SK-N-SH (cell line): ENCODE results near the gene APC2. TPM values are rescaled to one million over a fixed set of nuclear protein-coding genes. Genes with fewer than 3 reads are reported as not detected.

Source experiments
- CTCF ChIA-PET: fragments of 300-600, 350-600 bp; formaldehyde crosslinking; extraction: SDS; loops from one replicate; lab custom pipeline; 2021; lab: Yijun Ruan, JAX
- POLR2A ChIA-PET: fragments of 350-600 bp; sonication (Branson Sonifier 250); formaldehyde crosslinking; extraction: SDS; loops from one replicate; lab custom pipeline; 2020; ENCODE audit warnings: antibody characterized with exemption, inconsistent platforms; lab: Yijun Ruan, JAX
- DNase-seq: peaks from one replicate; pipeline ENCODE4 v3.0.0; 2012
- H2AFZ ChIP-seq: fragments of 200-600 bp; sonication (generic); 2 replicates; pipeline ENCODE4 v1.8.1; 2016; ENCODE audit warnings: antibody characterized with exemption, mild to moderate bottlenecking, low read depth
- H3F3A ChIP-seq: fragments of 200-600 bp; sonication (generic); replicated peaks from 2 replicates; pipeline ENCODE3; 2016; ENCODE audit warnings: antibody characterized with exemption, mild to moderate bottlenecking; ENCODE audit not compliant: insufficient read depth
- H3K27ac ChIP-seq, 2 experiments: fragments of 200-500 bp in 1 of 2; fragments of 200-600 bp in 1 of 2; sonication (Bioruptor generic) in 1 of 2; sonication (generic), shearing (Covaris generic) in 1 of 2; 2 replicates each; pipeline versions ENCODE4 v1.5.1 to v1.6.1; 2014 to 2016; ENCODE audit warnings: low read depth in 2 of 2, inconsistent platforms in 1 of 2, low read length in 1 of 2, mild to moderate bottlenecking in 1 of 2, mixed read lengths in 1 of 2
- H3K27me3 ChIP-seq: fragments of 200-600 bp; sonication (generic), shearing (Covaris generic); 2 replicates; pipeline ENCODE4 v1.6.1; 2016; ENCODE audit warnings: mixed run types; ENCODE audit not compliant: insufficient read depth
- H3K36me3 ChIP-seq, 2 experiments: fragments of 200-500 bp in 1 of 2; fragments of 200-600 bp in 1 of 2; sonication (Bioruptor generic) in 1 of 2; sonication (generic) in 1 of 2; replicated peaks in 1 of 2; 2 replicates each; pipeline versions ENCODE3 to v1.5.1; 2014 to 2016; ENCODE audit warnings: low read length in 1 of 2, mild to moderate bottlenecking in 1 of 2; ENCODE audit not compliant: insufficient read depth in 2 of 2, control insufficient read depth in 1 of 2
- H3K4me1 ChIP-seq, 2 experiments: fragments of 200-500 bp in 1 of 2; fragments of 200-600 bp in 1 of 2; sonication (Bioruptor generic) in 1 of 2; sonication (generic), shearing (Covaris generic) in 1 of 2; 2 replicates each; pipeline versions ENCODE4 v1.5.1 to v1.6.1; 2014 to 2016; ENCODE audit warnings: low read depth in 1 of 2, low read length in 1 of 2, mixed run types in 1 of 2; ENCODE audit not compliant: insufficient read depth in 2 of 2, control insufficient read depth in 1 of 2
- H3K4me2 ChIP-seq: fragments of 200-600 bp; sonication (generic), shearing (Covaris generic); 2 replicates; pipeline ENCODE4 v1.6.1; 2017; ENCODE audit warnings: mixed run types
- H3K4me3 ChIP-seq, 2 experiments: fragments of 200-500 bp in 1 of 2; fragments of 200-600 bp in 1 of 2; sonication (Bioruptor generic) in 1 of 2; sonication (generic), shearing (Covaris generic) in 1 of 2; 2 replicates each; pipeline versions ENCODE4 v1.5.1 to v1.8.1; 2014 to 2016; ENCODE audit warnings: low read depth in 2 of 2, inconsistent platforms in 1 of 2, low read length in 1 of 2, mild to moderate bottlenecking in 1 of 2, mixed read lengths in 1 of 2, moderate library complexity in 1 of 2
- H3K79me2 ChIP-seq: fragments of 200-600 bp; sonication (generic); 2 replicates; pipeline ENCODE4 v1.8.1; 2017; ENCODE audit warnings: mild to moderate bottlenecking; ENCODE audit not compliant: insufficient read depth
- H3K9ac ChIP-seq: fragments of 200-600 bp; sonication (generic); 2 replicates; pipeline ENCODE4 v1.6.1; 2017; ENCODE audit warnings: mixed run types
- H3K9me2 ChIP-seq: fragments of 200-600 bp; sonication (generic); 2 replicates; pipeline ENCODE4 v1.6.1; 2017; ENCODE audit warnings: mixed run types
- H3K9me3 ChIP-seq: fragments of 200-600 bp; sonication (generic); 2 replicates; pipeline ENCODE4 v1.6.1; 2017; ENCODE audit warnings: mixed run types, mild to moderate bottlenecking, moderate library complexity
- H4K20me1 ChIP-seq: fragments of 200-600 bp; sonication (generic); 2 replicates; pipeline ENCODE4 v1.6.1; 2017; ENCODE audit warnings: mild to moderate bottlenecking, mixed run types; ENCODE audit not compliant: insufficient read depth
- EP300 ChIP-seq, 2 experiments: IDR thresholded peaks; 2 replicates each; pipeline versions ENCODE4 v1.4.0 to v1.6.1; 2012; ENCODE audit warnings: borderline replicate concordance in 1 of 2, low read depth in 1 of 2, low read length in 1 of 2
- JUND ChIP-seq: IDR thresholded peaks from 2 replicates; pipeline ENCODE4 v1.4.0; 2012
- MXI1 ChIP-seq: IDR thresholded peaks from 2 replicates; pipeline ENCODE4 v1.6.1; 2012; ENCODE audit warnings: mild to moderate bottlenecking, low read depth, low read length, improper control_type of control experiment
- NRF1 ChIP-seq: IDR thresholded peaks from 2 replicates; pipeline ENCODE4 v1.6.1; 2012; ENCODE audit warnings: low read depth, mild to moderate bottlenecking, low read length
- POLR2AphosphoS5 ChIP-seq: IDR thresholded peaks from 2 replicates; pipeline ENCODE4 v1.6.1; 2012; ENCODE audit warnings: low read depth, low read length
- SMC3 ChIP-seq: IDR thresholded peaks from 2 replicates; pipeline ENCODE4 v1.6.1; 2012; ENCODE audit warnings: low read depth, low read length, improper control_type of control experiment
- TEAD4 ChIP-seq: IDR thresholded peaks from 2 replicates; pipeline ENCODE4 v1.4.0; 2012; ENCODE audit warnings: mild to moderate bottlenecking, borderline replicate concordance; ENCODE audit not compliant: insufficient read depth
- YY1 ChIP-seq: IDR thresholded peaks from 2 replicates; pipeline ENCODE4 v1.4.0; 2012; ENCODE audit warnings: low read depth, mild to moderate bottlenecking
- WGBS: methylation state at CpG from one replicate; pipeline ENCODE4 v1.1.6; 2017; ENCODE audit warnings: low lambda C conversion rate; 5-methylcytosine and 5-hydroxymethylcytosine counted together
- polyA plus RNA-seq, 3 experiments: library from polyadenylated mRNA; depleted of rRNA; stranded (reverse); fragments of >200 nt; gene quantifications; 2 replicates each; pipeline ENCODE4 v1.2.3, GENCODE V29; 2012
- TF ChIP-seq, protein P1 (sequence below): fragments of 150-350 bp; IDR thresholded peaks from 2 replicates; pipeline ENCODE4 v1.6.1; 2017; ENCODE audit warnings: antibody characterized with exemption, low read length, low read depth, borderline replicate concordance

APC2 gene
- polyA plus RNA-seq, 1 of the 3 experiments (the other 2 are of a cell fraction), result 1.3 TPM

DNA sequence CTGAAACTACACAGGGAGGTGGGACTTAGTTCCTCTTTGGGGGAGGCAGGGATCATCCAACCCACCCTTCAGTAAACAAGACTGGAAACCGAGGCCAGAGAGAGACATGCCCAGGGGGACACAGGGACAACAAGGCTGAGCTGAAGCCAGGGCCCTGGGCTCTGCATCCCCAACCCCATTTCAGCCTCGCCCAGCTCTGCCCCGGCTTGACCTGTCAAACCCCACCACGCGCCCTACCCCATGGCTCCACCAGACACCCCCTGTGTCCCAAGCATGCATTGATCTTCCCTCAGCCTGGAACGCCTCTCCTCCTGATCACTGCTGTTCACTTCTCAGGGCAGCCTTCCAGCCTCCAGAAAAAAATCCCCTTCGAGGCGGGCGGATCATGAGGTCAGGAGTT lies 2.0 kb upstream of the APC2 start:
- no peak for TF ChIP-seq SMC3
- no peak for TF ChIP-seq TEAD4
- no peak for TF ChIP-seq JUND
- TF ChIP-seq EP300 (IDR thresholded peaks at IDR 0.05; ENCODE audit: borderline replicate concordance in 1 of 2, low read depth in 1 of 2, low read length in 1 of 2), result no peak
- TF ChIP-seq, protein P1, sequence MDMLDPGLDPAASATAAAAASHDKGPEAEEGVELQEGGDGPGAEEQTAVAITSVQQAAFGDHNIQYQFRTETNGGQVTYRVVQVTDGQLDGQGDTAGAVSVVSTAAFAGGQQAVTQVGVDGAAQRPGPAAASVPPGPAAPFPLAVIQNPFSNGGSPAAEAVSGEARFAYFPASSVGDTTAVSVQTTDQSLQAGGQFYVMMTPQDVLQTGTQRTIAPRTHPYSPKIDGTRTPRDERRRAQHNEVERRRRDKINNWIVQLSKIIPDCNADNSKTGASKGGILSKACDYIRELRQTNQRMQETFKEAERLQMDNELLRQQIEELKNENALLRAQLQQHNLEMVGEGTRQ, result no peak
- no peak for TF ChIP-seq YY1
- no peak for TF ChIP-seq POLR2AphosphoS5
- TF ChIP-seq MXI1, result no peak
- TF ChIP-seq NRF1, result no peak
- TF ChIP-seq, all 33 proteins: peak for 0
- no peak overlapping the region for H3K4me3 ChIP-seq
- peaks cover 0 to 5% of the 10 kb centered on the region in 2 experiments for H3K36me3 ChIP-seq
- H3K9ac ChIP-seq, result no peak overlapping the region
- H2AFZ ChIP-seq, result no peak overlapping the region
- no peaks in the 10 kb centered on the region for H3K9me3 ChIP-seq
- WGBS, result 94% methylated on average over 9 of the region's 9 CpGs
- no peak overlapping the region for H3K27ac ChIP-seq
- H4K20me1 ChIP-seq, result peaks cover 41% of the 10 kb centered on the region
- ChIA-PET POLR2A (no interaction called here), CTCF (no interaction called here)
- no peaks in the 10 kb centered on the region for H3K27me3 ChIP-seq
- H3K4me1 ChIP-seq, result peaks cover 3 to 46% of the 10 kb centered on the region in 2 experiments; a peak in 2 of 4 replicates
- H3K9me2 ChIP-seq, result no peaks in the 10 kb centered on the region
- H3F3A ChIP-seq, result peaks cover 30% of the 10 kb centered on the region
- DNase-seq, result no peak
- H3K79me2 ChIP-seq, result no peaks in the 10 kb centered on the region
- no peak overlapping the region for H3K4me2 ChIP-seq

DNA sequence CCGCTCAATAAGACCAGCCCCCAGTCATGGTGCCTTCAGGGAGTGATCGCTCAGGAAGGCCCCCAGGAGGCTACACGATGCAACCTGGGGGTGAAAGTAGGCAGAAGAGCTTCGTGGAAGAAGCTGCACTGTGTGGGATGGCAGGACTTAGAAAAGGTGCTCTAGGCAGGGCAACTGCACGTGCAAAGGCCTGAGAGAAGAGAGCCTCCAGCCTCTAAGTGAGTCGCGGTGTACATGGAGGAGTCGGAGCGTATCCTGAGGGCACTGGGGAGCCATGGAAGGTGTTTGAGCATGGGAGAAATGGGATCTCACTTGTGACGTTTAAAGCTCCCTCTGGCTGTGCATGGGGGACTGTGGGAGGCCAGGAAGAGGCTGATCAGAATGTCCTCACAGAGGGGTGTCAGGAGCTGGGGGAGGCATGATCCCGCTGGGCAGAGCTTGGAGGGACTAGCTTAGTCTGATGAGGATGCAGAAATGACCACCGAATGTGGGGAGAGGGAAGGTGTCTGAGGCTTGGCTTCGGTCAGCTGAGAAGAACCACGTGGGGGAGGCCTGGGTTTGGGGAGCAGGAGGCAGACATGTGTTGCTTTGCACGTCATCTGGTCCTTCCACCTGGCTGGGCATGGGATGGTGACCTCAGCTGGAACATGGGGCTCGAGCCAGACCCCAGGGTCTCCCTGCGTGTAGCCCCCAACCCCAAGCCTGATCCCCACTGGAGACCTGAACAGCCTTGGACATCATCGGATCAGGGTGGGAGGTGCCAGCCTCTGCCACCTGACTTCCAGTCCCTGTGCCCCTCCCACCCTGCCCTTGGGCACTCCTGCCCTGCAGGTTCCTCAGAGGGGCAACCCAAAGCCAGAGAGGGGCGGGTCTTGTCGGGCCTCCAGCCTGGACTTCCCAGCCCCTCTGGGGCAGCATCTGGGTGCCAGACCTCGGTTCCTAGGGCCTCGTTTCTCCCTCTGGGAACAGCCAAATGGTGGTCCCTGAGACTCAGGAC lies 1.1 kb downstream of the APC2 start:
- TF ChIP-seq MXI1, result peak; percentile 82
- no peak for TF ChIP-seq JUND
- ChIA-PET POLR2A (interaction anchor here (0.6 to 1.9 kb wide), 6 partner anchors 20 to 182 kb away, joined by 3 to 8 read pairs (median 4); partner anchors contain the start of gene CIRBP), CTCF (interaction anchor here (0.6 to 1.5 kb wide), 1 partner anchor 185 kb away, joined by 4 to 6 read pairs; no protein-coding TSS in a partner anchor)
- peaks cover 19% of the 10 kb centered on the region for H3F3A ChIP-seq
- peaks cover 0 to 46% of the 10 kb centered on the region in 2 experiments; a peak in 1 of 4 replicates for H3K4me1 ChIP-seq
- DNase-seq, result peak; percentile 69
- peak overlapping the region in 1 of 2 experiments; percentile 86; a peak in 2 of 4 replicates for H3K27ac ChIP-seq
- no peaks in the 10 kb centered on the region for H3K9me3 ChIP-seq
- peaks cover 30% of the 10 kb centered on the region for H4K20me1 ChIP-seq
- H3K79me2 ChIP-seq, result no peaks in the 10 kb centered on the region
- no peak overlapping the region for H2AFZ ChIP-seq
- peak overlapping the region; percentile 60 to 62 for H3K4me3 ChIP-seq
- 45% methylated on average over 12 of the region's 22 CpGs for WGBS
- no peaks in the 10 kb centered on the region for H3K9me2 ChIP-seq
- peak overlapping the region; percentile 80 for H3K4me2 ChIP-seq
- H3K36me3 ChIP-seq, result no peaks in the 10 kb centered on the region
- no peak overlapping the region for H3K9ac ChIP-seq
- no peaks in the 10 kb centered on the region for H3K27me3 ChIP-seq
